Glomerular endothelial cell (primary cell): ENCODE results near the gene HP. TPM values are rescaled to one million over a fixed set of nuclear protein-coding genes. Genes with fewer than 3 reads are reported as not detected.
"Not testable (repeated sequence)": the region's sequence is repeated elsewhere in the genome, so short reads cannot be mapped to it uniquely, and the experiment has no call there.

ENCODE experiments used
- DNase-seq: peaks from one replicate; pipeline ENCODE4 v3.0.0-alpha.2; 2011; ENCODE audit warnings: low read depth, low spot score; ENCODE audit errors: extremely low read depth
- total RNA-seq: library from RNA; depleted of rRNA; stranded (reverse); fragments of >200 nt; gene quantifications from 2 replicates; pipeline ENCODE4 v1.2.3, GENCODE V29; 2015

HP gene, protein sequence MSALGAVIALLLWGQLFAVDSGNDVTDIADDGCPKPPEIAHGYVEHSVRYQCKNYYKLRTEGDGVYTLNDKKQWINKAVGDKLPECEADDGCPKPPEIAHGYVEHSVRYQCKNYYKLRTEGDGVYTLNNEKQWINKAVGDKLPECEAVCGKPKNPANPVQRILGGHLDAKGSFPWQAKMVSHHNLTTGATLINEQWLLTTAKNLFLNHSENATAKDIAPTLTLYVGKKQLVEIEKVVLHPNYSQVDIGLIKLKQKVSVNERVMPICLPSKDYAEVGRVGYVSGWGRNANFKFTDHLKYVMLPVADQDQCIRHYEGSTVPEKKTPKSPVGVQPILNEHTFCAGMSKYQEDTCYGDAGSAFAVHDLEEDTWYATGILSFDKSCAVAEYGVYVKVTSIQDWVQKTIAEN
- not detected in 2 replicates for total RNA-seq

DNA sequence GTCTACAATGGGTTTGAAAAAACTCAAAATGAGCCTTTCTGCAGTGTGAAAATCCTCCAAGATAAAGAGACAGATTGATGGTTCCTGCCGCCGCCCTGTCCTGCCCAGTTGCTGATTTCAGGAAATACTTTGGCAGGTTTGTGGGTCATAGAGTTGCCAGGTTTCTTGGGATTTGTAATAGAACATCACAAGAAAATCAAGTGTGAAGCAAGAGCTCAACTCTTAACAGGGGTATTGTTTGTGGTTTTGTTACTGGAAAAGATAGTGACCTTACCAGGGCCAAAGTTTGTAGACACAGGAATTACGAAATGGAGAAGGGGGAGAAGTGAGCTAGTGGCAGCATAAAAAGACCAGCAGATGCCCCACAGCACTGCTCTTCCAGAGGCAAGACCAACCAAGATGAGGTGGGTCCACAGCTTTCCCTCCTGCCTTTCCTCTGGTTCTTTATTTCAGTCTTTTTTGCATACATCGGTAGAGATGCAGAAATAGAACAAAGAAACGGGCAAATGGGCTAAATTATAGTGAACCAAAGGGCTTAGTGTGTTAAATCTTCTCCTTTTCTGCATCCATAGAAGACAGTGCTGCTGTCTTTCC is at the start of gene HP:
Gene HP (plus strand): TSS at position 252 of the 594 bp plus-strand sequence. CDS start 148 bp downstream, at position 400.
- not testable (repeated sequence) for DNase-seq

DNA sequence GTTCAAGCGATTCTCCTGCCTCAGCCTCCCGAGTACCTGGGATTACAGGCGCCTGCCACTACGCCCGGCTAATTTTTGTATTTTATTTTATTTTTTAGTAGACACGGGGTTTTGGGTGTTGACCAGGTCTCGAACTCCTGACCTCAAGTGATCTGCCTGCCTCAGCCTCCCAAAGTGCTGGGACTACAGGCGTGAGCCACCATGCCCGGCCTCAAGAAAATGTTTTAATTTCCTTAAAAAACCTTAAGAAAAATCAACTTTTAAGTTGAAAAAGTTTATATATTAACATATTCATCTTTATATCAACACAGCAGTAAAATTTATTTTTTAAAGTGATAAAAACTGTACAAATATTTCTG is 46.3 kb upstream of the HP start:
- DNase-seq: peak; percentile 0

DNA sequence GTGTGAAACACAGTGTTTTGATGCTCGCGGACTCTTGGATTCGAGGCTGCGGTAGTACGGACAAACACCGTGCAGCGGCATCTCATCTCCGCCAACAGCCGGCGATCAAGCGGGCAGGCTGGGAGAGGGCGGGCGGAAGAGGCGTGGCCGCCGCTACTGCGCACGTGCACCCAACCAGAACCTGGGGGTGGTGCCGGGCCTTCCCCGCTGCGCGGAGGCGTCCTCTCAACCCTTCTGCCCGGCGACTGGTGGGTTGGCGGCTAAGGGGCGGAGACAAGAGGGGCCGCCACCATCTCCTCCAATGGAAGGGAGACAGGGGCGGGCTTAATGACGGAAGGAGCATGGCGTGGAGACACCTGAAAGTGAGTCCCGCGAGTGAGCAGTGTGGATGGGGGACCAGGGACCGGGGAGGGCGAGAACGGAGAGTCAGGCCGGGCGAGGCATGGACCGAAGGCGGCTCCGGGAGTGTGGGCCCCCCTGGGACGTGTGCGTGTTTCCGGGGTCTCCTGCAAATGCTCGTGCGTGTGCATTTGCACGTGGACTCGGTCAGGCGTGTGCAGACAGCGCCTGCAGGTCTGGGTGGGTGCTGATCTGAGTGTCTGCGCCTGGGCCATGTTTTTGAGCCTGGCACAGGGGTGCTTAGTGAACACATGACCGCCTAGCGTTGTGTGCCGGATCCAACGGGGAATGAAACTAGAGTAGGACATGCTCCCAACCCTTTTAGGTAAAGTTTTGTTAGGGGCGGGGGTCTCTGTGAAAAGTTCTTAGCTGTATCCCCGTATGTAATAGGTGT is 45.7 kb upstream of the HP start, which contains the start of gene DHODH:
Gene DHODH (plus strand): TSS at position 321 of the 793 bp plus-strand sequence. CDS start 21 bp downstream, at position 342.
- DNase-seq: peak; percentile 74

DNA sequence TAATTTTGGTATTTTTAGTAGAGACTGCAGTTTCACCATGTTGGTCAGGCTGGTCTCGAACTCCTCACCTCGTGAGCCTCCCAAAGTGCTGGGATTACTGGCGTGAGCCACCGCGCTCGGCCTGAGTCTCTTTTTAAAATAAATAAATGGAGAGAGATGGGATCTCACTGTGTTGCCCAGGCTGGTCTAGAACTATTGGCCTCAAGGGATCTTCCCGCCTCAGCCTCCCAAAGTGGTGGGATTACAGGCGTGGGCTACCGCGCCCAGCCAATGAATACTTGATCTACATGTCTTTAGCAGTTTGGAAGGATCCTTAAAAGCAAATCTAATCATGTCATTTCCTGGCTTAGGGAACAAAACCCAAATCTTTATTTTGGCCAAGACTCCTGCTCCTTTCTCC is 44.5 kb upstream of the HP start:
- DNase-seq: no peak

DNA sequence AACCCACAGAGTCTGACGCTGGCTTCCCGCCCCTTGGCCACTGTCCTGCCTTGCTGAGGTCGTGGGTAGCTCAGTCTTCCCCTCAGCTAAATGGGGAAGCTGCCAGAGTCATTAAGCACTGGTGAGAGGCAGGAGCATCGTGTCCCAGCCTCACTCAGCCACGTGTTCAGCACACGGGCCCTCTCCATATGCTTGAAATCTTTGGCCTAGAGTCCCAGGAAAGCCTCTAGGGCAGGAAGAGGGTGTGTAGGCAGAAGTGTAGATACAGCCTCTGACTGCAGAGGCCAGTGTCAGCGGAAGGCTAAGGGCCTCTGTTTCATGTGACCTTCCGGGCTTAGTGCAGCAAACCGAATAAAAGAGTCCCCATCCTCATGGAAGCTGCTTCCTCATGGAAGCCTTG is 41.7 kb upstream of the HP start:
- DNase-seq: no peak

DNA sequence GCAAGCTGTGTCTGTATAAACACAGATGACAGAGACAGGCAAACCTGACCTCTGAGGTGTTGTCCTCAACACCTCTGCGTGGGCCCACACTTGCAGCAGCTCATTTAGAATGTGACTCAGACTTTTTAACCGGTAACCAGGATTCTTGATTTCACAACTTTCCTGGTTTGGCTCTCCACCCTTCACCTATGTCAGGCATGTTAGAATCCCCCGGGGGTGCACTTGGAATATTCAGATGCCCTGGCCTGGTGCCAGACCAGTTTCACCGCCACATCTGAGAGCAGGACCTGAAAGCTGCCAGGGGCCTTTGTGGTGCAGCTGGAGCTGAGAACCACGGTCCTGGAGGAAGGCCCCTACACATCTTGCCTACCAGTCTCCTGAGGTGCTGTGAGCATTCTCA is 40.9 kb upstream of the HP start:
- DNase-seq: no peak

DNA sequence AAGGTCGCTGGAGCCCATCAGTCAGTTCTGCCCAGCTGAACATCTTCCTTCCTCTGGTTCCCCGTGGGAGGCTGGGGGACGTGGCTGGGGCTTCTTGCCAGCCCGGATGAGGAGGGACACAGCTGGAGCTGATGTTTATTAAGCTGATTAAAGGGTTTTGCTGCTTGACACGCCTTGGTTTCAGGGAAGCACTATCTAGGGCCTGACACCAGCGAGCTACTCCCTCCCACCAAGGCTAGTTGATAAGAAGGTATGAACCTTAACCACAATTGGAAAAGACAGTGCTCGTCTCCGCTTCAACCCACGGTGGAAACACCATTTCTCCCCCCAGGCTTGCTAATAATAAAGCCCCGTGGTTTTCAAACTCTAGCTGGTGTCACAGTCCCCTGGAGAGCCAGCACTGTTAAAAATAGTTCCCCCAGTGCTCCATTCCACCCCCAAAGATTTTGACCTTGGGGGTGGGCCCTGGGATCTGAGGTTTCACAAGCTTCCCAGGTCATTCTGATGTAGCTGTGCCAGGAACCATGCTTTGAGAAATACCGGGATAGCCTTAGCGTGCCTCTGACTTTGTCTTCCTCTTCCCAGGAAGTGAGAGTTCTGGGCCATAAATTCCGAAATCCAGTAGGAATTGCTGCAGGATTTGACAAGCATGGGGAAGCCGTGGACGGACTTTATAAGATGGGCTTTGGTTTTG is 40.3 kb upstream of the HP start:
- no peak for DNase-seq

DNA sequence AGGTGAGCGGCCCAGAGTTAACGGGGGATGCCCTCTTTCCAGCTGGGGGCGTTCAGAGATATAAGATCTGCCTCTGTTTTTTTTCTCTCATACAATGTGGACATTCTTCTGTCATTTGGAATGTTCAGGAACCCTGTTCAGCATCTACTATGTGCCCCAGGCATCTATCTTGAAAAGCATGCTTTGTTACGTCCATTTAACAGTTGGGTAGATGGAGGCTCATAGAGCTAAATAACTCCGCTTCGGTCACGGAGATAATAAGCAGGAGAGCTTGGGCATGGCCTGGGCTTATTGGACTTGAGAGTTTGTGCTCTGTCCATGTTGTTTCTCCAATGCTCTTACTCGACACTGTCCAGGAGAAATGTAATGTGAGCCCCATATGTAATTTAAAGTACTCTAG is 39.6 kb upstream of the HP start:
- no peak for DNase-seq

DNA sequence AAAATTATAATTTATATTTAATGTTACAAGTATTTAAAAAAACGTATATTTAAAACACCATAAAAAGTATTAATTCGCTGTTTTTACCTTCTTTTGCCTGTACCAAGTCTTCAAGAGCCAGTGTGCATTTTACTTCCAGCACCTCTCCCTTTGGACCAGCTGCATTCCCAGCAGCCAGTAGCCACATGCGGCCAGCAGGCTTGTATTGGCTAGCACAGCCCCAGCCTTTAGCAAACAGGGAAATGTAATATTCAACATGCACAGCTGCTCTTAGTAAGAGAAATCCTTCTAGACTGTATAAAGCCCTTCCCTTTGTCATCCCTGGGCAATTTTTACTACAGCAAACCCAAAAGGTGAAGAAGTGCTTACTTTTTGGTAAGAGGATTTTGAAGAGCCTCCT is 39.2 kb upstream of the HP start:
- no peak for DNase-seq

DNA sequence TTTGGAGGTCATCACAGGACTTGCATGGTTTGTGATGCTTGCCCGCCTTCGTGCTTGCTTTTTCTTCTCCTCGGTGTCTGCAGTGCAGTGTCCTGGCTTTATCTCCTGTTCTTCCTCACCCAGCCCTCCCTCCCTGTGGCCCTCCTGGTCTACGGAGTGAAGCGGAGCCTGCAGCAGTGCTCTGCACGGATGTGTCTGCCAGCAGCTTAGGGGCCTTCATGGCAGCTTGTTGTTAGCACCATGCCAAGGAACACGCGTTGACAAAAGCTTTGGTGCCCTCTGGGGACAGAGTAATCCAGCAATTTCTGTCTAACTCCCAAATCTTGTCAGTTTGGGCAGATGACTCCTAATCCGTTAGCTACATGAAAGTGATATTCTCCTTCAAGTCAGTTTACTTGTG is 35.8 kb upstream of the HP start:
- DNase-seq: no peak

DNA sequence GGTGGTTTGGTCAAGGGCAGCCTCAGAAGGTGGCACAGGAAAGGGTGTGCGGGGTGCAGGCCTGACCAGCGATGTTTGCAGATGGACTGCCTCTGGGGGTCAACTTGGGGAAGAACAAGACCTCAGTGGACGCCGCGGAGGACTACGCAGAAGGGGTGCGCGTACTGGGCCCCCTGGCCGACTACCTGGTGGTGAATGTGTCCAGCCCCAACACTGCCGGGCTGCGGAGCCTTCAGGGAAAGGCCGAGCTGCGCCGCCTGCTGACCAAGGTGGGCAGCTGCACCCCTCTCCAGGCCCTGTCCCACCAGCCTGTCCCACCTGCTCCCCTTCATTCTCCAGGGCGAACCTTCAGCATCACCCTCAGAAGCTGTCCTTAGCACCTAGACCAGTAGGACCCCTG is 33.3 kb upstream of the HP start:
- no peak for DNase-seq

DNA sequence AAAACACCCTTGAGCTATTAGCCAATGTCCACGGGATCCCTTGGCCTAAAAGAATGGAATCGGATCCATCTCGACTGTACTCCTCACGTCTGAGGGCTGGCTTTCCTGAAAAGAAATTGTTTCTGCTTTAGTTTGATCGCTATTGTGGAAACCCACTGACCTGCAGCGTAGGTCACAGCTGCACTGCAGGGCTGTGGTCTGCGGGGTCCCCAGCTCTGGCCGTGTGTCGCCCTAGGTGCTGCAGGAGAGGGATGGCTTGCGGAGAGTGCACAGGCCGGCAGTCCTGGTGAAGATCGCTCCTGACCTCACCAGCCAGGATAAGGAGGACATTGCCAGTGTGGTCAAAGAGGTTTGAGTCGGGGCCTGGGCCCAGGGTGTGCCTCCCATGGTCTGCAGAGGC is 32.2 kb upstream of the HP start:
- DNase-seq: no peak

DNA sequence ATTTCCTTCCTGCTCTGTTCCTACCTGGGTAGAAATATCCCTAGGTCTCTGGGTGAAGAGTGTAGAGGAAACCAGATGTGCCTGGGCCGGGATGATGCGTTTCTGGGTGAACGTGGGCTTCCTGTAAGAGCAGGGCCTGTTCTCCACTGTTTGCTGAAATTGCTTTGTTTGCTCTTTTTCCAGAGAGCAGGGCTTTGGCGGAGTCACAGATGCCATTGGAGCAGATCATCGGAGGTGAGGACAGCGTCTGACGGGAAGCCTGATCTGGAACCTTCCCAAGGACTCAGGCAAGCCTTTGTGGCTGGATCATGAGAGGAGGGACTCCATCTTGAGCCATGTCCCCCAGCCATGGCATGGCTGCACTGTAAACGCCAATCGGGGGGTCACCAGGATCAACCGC is 30.3 kb upstream of the HP start:
- no peak for DNase-seq

DNA sequence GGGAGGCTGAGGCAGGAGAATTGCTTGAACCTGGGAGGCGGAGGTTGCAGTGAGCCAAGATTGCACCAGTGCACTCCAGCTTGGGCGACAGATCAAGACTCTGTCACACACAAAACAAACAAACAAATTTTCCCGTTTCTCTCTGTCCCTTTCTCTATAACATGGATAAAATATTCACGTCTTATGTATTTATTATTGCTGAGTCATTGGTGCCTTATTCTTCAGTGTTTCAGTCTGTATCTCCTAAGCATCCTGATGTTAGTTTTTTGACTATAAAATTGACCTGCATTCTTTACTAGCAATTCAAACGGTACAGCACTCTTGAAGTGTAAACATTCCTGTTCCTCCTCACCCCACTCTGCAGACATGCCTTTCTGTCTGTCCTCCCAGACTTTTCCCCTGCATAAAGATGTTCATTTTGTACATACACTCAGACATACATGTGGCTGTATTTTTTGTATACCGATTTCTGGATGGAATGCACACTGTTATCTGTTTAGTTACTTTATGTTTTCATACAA is 29.4 kb upstream of the HP start:
- no peak for DNase-seq

DNA sequence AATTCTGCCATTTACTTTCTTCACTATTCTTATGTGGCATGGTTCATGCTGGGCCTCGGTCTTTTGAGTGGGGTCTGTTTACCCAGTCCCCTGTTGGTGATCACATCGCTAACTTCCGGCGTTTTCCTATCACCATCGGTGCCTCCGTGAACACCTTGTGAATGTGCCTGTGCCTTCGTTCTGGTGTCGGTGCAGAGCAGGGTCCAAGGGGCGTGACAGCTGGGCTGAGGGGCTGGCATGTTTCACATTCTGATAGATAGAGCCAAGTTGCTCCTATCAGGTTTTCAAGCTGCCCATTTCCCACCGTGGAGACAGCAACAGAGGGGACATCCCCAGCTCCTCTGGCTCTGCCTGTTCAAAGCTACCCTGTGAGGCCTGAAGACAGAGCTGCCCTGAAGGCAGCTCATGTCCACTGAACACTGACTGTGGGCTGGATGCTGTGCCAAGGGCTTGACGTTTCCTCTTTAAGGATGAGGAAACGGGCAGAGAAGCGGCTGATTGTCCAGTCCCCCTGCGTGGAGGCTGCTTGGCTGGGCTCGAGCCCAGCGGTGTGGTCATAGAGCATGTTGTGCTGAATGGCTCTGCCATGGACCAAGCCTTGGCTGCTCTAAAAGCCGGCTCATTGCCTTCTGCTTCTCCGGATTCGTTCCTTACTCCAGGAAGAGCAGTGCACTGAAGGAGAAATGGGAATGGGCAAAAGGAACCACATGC is 28.7 kb upstream of the HP start:
- no peak for DNase-seq

DNA sequence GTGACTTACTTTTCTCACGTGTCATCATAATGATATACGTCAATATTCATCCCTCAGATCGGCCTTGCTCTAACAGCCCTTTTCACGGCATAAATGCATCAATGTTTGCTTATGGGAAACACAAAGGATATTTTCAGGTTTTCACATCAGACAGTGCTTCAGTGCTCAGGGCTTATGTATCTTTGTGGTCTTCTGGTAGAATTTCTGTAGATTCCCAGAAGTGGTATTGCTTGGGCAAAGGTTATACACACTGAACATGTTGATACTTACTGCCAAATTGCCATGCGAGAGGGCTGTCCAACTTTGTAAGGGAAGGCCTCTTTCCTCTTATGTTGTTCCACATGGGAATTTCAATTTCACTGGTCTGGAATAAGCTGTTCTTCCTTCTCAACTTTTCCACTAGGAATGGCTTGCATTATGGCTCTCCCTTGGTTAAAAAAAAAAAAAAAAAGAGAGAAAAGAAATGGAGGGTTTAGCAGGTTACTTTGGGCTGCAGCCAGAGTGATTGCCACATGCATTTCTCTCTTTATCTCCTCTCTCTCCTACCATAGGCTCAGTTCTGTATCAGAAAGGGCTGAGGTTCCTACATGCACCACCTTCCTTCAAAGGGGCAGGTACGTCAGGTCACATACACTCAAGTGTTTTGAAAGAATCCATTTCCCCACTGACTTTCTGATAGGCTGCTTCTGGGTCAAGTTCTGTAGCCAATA is 26.5 kb upstream of the HP start:
- DNase-seq: no peak

DNA sequence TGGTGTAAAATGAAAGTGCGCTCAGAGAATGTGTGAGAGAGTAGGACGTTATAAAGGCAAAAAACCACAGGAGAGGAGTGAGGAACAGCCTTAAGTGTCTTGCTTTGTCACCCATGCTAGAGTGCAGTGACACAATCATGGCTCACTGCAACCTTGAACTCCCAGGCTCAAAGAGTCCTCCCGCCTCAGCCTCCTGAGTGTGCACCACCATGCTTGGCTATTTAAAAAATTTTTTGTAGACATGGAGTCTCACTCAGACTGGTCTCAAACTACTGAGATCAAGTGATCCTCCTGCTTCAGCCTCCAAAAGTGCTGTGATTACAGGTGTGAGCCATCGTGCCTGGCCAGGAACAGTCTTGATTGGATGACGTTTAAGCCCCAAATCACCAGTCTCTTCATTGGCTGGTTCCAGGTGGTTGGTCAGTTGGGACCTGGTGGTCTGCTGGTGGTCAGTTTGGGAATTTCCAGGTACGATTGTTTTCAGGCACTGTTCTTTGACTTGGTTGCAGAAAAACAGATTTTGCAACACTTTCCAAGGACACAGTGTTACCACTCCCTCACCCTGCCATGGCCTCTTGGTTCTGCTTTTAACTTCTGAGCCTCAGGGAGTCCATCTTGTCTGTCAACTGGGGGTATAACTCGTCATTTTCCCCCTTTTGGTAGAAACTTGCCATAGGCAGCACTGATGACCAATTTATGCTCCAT is 24.6 kb upstream of the HP start:
- no peak for DNase-seq

DNA sequence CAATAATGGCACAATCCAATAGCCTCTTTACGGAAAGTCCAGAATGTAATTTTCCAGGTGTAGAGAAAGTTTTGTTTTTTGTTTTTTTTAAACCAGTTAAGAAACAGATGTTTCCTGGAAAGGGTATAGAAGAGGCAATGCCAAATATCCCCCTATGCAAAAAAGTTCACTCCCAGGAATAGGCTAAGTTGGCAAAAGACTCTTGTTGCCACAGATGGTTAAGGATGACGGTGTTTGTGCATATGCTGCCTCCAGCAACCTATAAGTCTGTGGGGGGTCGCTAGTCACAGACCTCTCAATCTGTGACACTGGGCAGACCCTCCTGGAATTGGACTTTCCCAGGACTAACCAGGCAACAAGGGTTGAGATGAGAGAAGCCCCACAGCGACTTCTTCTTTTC is 20.9 kb upstream of the HP start:
- DNase-seq: no peak

DNA sequence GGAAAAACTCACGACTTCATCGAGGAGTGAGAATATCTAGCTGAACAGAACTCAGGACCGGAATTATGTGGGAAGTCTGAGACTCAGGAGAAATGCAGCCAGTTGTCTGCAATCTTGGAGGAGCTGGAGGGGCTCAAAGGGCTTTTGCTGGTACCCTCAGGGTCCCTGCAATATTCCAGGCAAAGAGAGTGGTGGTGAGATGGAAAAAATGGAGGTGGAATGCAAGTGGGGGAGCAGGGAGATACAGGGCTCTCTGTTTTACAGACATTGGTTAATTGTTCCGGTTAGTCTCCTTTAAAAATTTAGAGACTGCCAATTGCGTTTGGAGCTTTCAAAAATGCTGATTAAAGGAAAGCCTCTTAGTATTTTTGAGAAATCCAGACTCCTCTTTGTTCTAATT is 18.2 kb upstream of the HP start:
- DNase-seq: no peak
